H7 (cell line): ENCODE measurements around the gene SUSD2. TPM values are rescaled to one million over a fixed set of nuclear protein-coding genes. Genes with fewer than 3 reads are reported as not detected.
"Not testable (repeated sequence)": the region's sequence is repeated elsewhere in the genome, so short reads cannot be mapped to it uniquely, and the experiment has no call there.

ENCODE experiments used
- DNase-seq: peaks from one replicate; pipeline ENCODE4 v3.0.0; 2012
- H3K27me3 ChIP-seq: 2 replicates; pipeline ENCODE4 v1.6.0; 2011; ENCODE audit warnings: mild to moderate bottlenecking, low read length; ENCODE audit not compliant: control insufficient read depth, insufficient read depth
- H3K36me3 ChIP-seq: replicated peaks from 2 replicates; pipeline ENCODE4 v1.5.1; 2011; ENCODE audit warnings: low read length; ENCODE audit not compliant: control insufficient read depth, insufficient read depth
- H3K4me3 ChIP-seq: 2 replicates; pipeline ENCODE4 v1.5.1; 2011; ENCODE audit warnings: low read depth, mild to moderate bottlenecking, control low read depth, low read length, moderate library complexity; ENCODE audit not compliant: insufficient read depth
- total RNA-seq: library from RNA; depleted of rRNA; stranded (reverse); fragments of >200 nt; shearing (Covaris generic); gene quantifications from 2 replicates; pipeline ENCODE4 v1.2.3, GENCODE V29; 2014

Gene SUSD2
- total RNA-seq, 1 experiment from 2014 or later: 0.83 TPM

- H3K36me3 ChIP-seq: peaks cover 6% of the 10 kb centered on the region
Observed at GRCh38 chr22:24176630-24177029, 4.7 kb upstream of the SUSD2 start.

GRCh38 chr22:24177045-24177444 lies 4.2 kb upstream of the SUSD2 start:
- peaks cover 6% of the 10 kb centered on the region for H3K36me3 ChIP-seq
- no peak overlapping the region for H3K4me3 ChIP-seq
- no peaks in the 10 kb centered on the region for H3K27me3 ChIP-seq
- DNase-seq: no peak

More at GRCh38 chr22:24176630-24177029, 4.7 kb upstream of the SUSD2 start:
- DNase-seq: no peak
- Histone ChIP-seq H3K27me3 (no peaks in the 10 kb centered on the region), H3K4me3 (no peak overlapping the region)

DNA sequence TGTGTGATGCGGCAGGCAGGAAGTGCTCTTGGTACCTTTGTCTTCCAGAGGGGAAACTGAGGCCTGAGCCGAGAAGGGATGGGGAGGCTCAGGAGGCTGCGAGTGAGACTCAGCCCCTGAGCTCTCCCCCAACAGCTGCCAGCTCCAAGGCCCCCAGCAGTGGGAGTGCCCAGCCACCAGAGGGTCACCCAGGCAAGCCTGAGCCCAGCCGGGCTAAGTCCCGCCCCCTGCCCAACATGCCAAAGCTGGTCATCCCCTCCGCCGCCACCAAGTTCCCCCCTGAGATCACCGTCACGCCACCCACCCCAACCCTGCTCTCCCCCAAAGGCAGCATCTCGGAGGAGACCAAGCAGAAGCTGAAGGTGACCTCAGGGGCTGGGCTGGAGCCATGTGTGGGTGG lies 3.8 kb upstream of the SUSD2 start:
- Histone ChIP-seq H3K36me3 (peaks cover 5% of the 10 kb centered on the region), H3K27me3 (no peaks in the 10 kb centered on the region), H3K4me3 (no peak overlapping the region)
- DNase-seq: no peak

DNA sequence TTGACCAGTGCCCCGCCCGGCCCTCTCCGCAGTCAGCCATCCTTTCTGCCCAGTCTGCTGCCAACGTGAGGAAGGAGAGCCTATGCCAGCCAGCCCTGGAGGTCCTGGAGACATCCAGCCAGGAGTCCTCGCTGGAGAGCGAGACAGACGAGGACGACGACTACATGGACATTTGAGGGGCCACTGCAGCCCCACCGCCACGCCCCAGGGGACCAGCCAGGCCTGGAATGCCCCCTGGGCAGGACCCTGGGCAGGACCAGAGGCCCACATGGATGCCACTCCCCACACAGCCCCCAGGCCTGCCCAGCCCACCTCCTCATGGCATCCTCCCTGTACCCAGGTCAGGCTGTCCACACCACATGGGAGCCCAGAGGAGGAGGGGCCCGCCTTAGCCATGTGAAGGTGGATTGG lies 3.3 kb upstream of the SUSD2 start:
- no peaks in the 10 kb centered on the region for H3K27me3 ChIP-seq
- H3K4me3 ChIP-seq: no peak overlapping the region
- no peak for DNase-seq
- H3K36me3 ChIP-seq: peaks cover 3% of the 10 kb centered on the region

DNA sequence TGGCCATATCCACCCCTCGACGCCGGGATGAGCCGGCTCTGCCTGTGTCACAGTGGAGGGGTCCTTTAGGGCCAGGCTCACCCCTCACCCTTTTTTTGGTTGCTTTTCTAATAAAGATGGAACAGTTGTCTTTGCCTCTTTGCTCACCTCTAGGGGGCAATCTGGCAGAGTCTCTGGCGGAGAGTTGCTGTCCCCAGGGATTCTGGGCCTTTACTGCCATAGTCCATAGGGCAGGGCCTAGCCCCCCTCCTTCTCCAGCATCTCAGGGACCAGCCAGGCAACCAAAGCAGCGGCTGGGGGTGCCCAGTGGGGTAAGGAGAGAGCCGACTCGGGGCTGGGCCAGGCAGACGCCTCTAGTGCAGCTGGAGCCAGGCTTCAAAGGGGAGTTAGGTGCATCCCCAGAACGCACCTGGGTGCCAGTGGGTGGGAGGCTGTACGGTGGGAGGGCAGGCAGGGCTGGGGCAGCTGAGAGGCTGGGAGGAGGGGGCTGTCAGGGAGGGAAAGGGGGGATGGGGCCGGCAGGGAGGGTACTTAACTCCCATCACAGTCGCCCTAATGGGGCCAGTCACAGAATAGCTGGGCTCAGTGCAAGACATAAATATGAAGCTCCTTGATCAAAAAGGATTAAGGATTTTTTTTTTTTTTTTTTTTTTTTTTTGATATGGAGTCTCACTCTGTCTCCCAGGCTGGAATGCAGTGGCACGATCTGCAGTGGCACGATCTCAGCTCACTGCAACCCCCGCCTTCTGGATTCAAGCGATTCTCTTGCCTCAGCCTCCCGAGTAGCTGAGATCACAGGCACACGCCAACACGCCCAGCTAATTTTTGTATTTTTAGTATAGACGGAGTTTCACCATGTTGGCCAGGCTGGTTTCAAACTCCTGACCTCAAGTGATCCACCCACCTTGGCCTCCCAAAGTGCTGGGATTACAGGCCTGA lies 2.5 kb upstream of the SUSD2 start:
- no peaks in the 10 kb centered on the region; the same call in 1 of the 2 replicates for H3K36me3 ChIP-seq
- peak; percentile 87 for DNase-seq
- H3K27me3 ChIP-seq: no peaks in the 10 kb centered on the region
- H3K4me3 ChIP-seq: no peak overlapping the region

GRCh38 chr22:24179478-24180210 lies 1.6 kb upstream of the SUSD2 start:
- Histone ChIP-seq H3K27me3 (no peaks in the 10 kb centered on the region), H3K4me3 (no peak overlapping the region), H3K36me3 (no peaks in the 10 kb centered on the region; the same call in 1 of the 2 replicates)
- no peak for DNase-seq

DNA sequence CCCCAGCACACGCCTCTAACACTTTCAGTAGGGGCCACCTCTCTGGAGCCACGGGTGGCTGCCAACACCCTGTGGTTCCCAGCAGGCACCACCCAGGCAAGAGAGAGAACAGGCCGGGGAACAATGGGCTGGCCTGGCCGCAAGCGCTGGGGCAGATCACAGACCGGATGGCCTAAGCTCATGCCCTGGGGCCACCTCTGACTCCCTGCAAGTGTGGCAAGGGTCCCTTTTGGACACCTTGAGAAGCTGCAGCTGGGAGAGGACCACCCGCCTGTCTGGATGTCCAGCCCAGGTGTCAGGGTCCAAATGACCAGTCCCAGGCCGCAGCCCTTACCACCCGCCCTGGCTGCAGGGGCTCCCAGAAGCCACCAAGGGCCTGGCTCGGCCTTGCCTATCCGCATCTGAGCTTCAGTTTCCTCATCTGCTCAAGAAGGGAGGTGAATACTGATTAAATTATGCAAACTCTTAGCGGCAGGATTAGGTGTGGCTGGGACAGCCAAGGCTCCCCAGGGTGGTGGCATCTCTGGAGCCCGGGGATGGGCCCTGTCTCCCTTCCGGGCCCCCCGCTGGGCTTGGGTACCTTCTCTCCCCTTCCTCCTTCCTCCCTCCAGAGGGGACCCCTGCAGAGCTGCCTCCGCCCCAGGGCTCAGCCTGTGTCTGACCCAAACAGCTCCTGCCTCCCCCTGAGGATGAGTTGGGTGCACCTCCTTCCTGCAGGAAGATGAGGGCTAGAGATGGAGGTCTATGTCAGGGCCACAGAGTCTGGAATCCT lies 785 bp upstream of the SUSD2 start:
- no peak overlapping the region for H3K4me3 ChIP-seq

GRCh38 chr22:24181996-24182899 lies 961 bp downstream of the SUSD2 start:
- Histone ChIP-seq H3K36me3 (no peaks in the 10 kb centered on the region), H3K4me3 (no peak overlapping the region), H3K27me3 (no peaks in the 10 kb centered on the region)
- DNase-seq: no peak

More for the DNA sequence above, 785 bp upstream of the SUSD2 start:
- no peak for DNase-seq
- Histone ChIP-seq H3K36me3 (no peaks in the 10 kb centered on the region; the same call in 1 of the 2 replicates), H3K27me3 (no peaks in the 10 kb centered on the region)

- not testable (repeated sequence) for H3K36me3 ChIP-seq, H3K4me3 ChIP-seq, DNase-seq, H3K27me3 ChIP-seq
Observed at GRCh38 chr22:24182900-24183246, 1.6 kb downstream of the SUSD2 start.

DNA sequence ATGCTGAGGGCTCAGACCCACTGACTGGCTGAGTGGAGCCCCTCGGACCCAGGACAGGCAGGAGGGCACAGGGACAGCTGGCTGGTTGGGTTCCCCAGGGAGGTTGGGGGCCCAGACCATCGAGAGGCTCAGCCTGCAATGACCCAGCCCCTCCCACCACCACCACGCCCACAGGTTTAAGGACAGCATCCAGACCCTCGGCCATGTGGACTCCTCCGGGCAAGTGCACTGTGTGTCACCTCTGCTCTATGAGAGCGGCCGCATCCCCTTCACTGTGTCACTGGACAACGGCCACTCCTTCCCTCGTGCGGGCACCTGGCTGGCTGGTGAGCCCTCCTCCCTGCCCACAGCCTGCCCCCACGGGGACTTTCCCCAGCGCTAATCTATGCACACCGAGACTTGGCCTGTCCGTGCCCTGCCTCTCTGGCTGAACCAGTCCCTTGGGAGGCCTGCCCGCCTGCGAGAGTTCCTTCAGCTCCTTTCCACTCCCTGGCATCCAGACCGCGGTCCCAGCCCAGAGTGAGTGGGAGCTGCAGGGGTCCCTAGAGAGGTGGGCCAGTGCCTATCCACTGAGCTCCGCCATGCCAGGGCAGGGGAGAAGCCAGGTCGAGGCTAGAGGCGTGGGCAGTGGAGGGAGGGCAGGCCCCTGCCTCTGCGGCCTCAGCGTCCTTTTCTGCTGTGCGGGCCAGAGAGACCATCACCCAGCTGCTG lies 2.2 kb downstream of the SUSD2 start:
- no peaks in the 10 kb centered on the region for H3K27me3 ChIP-seq
- no peak for DNase-seq
- H3K36me3 ChIP-seq: no peaks in the 10 kb centered on the region
- H3K4me3 ChIP-seq: no peak overlapping the region

DNA sequence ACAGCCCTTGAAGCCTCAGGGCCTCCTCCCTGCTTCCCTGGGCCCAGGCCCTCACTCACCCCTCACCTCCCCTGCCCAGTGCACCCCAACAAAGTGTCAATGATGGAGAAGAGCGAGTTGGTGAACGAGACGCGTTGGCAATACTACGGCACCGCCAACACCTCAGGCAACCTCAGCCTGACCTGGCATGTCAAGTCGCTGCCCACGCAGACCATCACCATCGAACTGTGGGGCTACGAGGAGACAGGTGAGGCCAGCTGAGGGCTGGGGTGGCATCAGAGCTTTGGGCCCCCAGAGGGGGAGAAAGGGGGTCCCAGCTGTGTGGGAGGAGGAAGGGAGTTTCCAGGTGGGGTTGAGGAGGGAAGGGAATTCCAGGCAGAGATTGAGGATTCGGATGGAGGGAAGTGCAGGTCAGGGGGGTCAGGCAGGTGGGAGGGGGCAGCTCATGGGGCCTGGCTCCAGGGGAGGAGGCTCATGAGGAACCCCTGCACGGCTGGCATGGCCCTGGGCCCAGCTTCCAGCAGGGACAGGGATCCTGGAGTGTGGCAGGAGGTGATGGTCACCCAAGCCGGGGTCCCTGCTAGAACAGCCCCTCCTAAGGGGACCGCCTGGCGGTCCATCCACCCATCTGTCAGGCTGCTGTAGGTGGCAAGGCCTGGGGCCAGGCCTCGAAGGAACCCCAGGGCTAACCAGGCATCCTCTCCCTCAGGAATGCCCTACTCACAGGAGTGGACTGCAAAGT lies 2.9 kb downstream of the SUSD2 start:
- peak; percentile 29 for DNase-seq
- no peaks in the 10 kb centered on the region for H3K36me3 ChIP-seq
- H3K4me3 ChIP-seq: no peak overlapping the region
- no peaks in the 10 kb centered on the region for H3K27me3 ChIP-seq

- Histone ChIP-seq H3K27me3 (no peaks in the 10 kb centered on the region), H3K36me3 (no peaks in the 10 kb centered on the region), H3K4me3 (no peak overlapping the region)
- peak; percentile 47 for DNase-seq
Observed at GRCh38 chr22:24185001-24185500, 3.8 kb downstream of the SUSD2 start.
